WTC11 (cell line): Measurements from ENCODE around the gene TMEM218. TPM values are rescaled to one million over a fixed set of nuclear protein-coding genes. Genes with fewer than 3 reads are reported as not detected.

Source experiments
- ATAC-seq: fragments of 200-7000 bp; cut with Tn5 transposase; 2 replicates; pipeline ENCODE4 v1.10.0; 2021; ENCODE audit warnings: mild to moderate bottlenecking, moderate library complexity
- CTCF ChIA-PET: fragments of 300-600 bp; sonication (Branson Sonifier 250); formaldehyde crosslinking; loops from one replicate; lab custom pipeline; 2021; ENCODE audit warnings: antibody characterized with exemption; lab: Charles Lee
- POLR2A ChIA-PET: fragments of 350-600 bp; sonication (Branson Sonifier 250); formaldehyde crosslinking; loops from one replicate; lab custom pipeline; 2021; ENCODE audit warnings: antibody characterized with exemption; lab: Charles Lee
- DNase-seq: peaks from one replicate; pipeline ENCODE4 v3.0.0; 2021; ENCODE audit warnings: low spot score
- H3K27ac Mint-ChIP-seq: 2 replicates; pipeline ENCODE4 v1.8.0; 2021; ENCODE audit warnings: mixed read lengths
- H3K27me3 Mint-ChIP-seq: 2 replicates; pipeline ENCODE4 v1.8.0; 2021; ENCODE audit warnings: low read depth, mild to moderate bottlenecking, moderate library complexity, mixed read lengths
- H3K36me3 Mint-ChIP-seq: 2 replicates; pipeline ENCODE4 v1.8.0; 2021; ENCODE audit warnings: mixed read lengths
- H3K4me1 Mint-ChIP-seq: 2 replicates; pipeline ENCODE4 v1.8.0; 2022; ENCODE audit warnings: mixed read lengths
- H3K4me3 Mint-ChIP-seq: 2 replicates; pipeline ENCODE4 v1.8.0; 2021; ENCODE audit warnings: mild to moderate bottlenecking, moderate library complexity, mixed read lengths
- H3K9me3 Mint-ChIP-seq: 2 replicates; pipeline ENCODE4 v1.8.0; 2021; ENCODE audit warnings: mixed read lengths
- CREM ChIP-seq: sonication (generic); formaldehyde crosslinking; IDR thresholded peaks from 2 replicates; pipeline ENCODE4 v1.8.1; 2022; ENCODE audit warnings: mild to moderate bottlenecking, missing genetic modification reagents, moderate library complexity
- ETV6 ChIP-seq: sonication (generic); formaldehyde crosslinking; IDR thresholded peaks from 2 replicates; pipeline ENCODE4 v1.8.1; 2022; ENCODE audit warnings: mild to moderate bottlenecking, missing genetic modification reagents
- FOXP1 ChIP-seq: sonication (generic); formaldehyde crosslinking; IDR thresholded peaks from 2 replicates; pipeline ENCODE4 v1.8.0; 2022; ENCODE audit warnings: missing genetic modification reagents, mild to moderate bottlenecking, moderate library complexity, borderline replicate concordance
- MXD4 ChIP-seq: fragments of 250-450 bp; sonication (Bioruptor Pico); IDR thresholded peaks from 2 replicates; pipeline ENCODE4 v1.8.0; 2021; ENCODE audit warnings: mild to moderate bottlenecking, moderate library complexity, borderline replicate concordance
- NR1H2 ChIP-seq: sonication (generic); formaldehyde crosslinking; IDR thresholded peaks from 2 replicates; pipeline ENCODE4 v1.9.0; 2021; ENCODE audit warnings: mild to moderate bottlenecking, moderate library complexity, missing genetic modification reagents
- NR2C2 ChIP-seq: sonication (generic); formaldehyde crosslinking; IDR thresholded peaks from 2 replicates; pipeline ENCODE4 v1.8.0; 2022; ENCODE audit warnings: mild to moderate bottlenecking, missing genetic modification reagents
- RORB ChIP-seq: fragments of 250-450 bp; sonication (Bioruptor Pico); IDR thresholded peaks from 2 replicates; pipeline ENCODE4 v1.9.0; 2021; ENCODE audit warnings: mild to moderate bottlenecking
- SMAD4 ChIP-seq: sonication (generic); formaldehyde crosslinking; IDR thresholded peaks from 2 replicates; pipeline ENCODE4 v1.8.0; 2022; ENCODE audit warnings: mild to moderate bottlenecking, missing genetic modification reagents
- SOX15 ChIP-seq: fragments of 250-450 bp; sonication (Bioruptor Pico); IDR thresholded peaks from 2 replicates; pipeline ENCODE4 v1.9.0; 2021; ENCODE audit warnings: mild to moderate bottlenecking
- TEAD4 ChIP-seq: sonication (generic); formaldehyde crosslinking; IDR thresholded peaks from 2 replicates; pipeline ENCODE4 v1.8.0; 2022; ENCODE audit warnings: mild to moderate bottlenecking, missing genetic modification reagents
- ZNF671 ChIP-seq: fragments of 250-450 bp; sonication (Bioruptor Pico); IDR thresholded peaks from 2 replicates; pipeline ENCODE4 v1.8.0; 2021; ENCODE audit warnings: mild to moderate bottlenecking
- total RNA-seq: library from RNA; stranded (reverse); gene quantifications from 3 replicates; pipeline ENCODE4 v1.2.3, GENCODE V29; 2021
- TF ChIP-seq, protein P1 (sequence below): fragments of 200-600 bp; IDR thresholded peaks from 2 replicates; pipeline ENCODE4 v1.8.0; 2022; ENCODE audit warnings: antibody characterized with exemption
- TF ChIP-seq, protein P2 (sequence below): sonication (generic); formaldehyde crosslinking; conservative IDR thresholded peaks from 2 replicates; pipeline ENCODE4 v1.8.1; 2022; ENCODE audit warnings: mild to moderate bottlenecking, missing genetic modification reagents
- TF ChIP-seq, protein P3 (sequence below): sonication (generic); formaldehyde crosslinking; IDR thresholded peaks from 2 replicates; pipeline ENCODE4 v1.8.0; 2023; ENCODE audit warnings: missing genetic modification reagents, mild to moderate bottlenecking, borderline replicate concordance
- TF ChIP-seq, protein P4 (sequence below): sonication (generic); formaldehyde crosslinking; IDR thresholded peaks from 2 replicates; pipeline ENCODE4 v1.8.1; 2022; ENCODE audit warnings: low read depth, mild to moderate bottlenecking, moderate library complexity, missing genetic modification reagents, borderline replicate concordance
- TF ChIP-seq, protein P5 (sequence below): sonication (generic); formaldehyde crosslinking; IDR thresholded peaks from 2 replicates; pipeline ENCODE4 v1.8.1; 2023; ENCODE audit warnings: mild to moderate bottlenecking, missing genetic modification reagents, moderate library complexity
- TF ChIP-seq, protein P6 (sequence below): sonication (generic); formaldehyde crosslinking; IDR thresholded peaks from 2 replicates; pipeline ENCODE4 v1.8.0; 2022; ENCODE audit warnings: missing genetic modification reagents

The TMEM218 gene
- total RNA-seq, 1 experiment from 2014 or later, result 10.3 TPM

DNA sequence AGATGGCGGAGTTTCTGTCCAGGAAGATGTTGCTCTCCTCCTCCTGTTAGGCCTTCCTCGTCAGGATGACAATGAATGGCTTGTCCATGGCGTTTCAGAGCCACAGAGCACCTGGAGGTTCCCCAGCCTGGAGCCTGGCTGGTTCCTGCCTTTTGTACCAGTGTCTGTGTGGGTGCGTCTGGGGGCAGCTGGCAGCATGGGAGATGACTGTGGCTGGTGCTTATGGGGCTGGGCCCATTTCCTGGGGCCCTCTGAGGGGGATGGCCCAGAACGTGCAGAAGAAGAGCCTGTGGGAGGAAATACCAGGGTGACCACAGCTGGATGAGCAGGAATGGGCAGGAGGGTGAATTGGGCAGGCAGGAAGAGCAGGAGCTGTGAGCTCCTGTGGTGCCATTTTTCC lies 41.6 kb downstream of the TMEM218 start (continued):
- TF ChIP-seq, protein P1, sequence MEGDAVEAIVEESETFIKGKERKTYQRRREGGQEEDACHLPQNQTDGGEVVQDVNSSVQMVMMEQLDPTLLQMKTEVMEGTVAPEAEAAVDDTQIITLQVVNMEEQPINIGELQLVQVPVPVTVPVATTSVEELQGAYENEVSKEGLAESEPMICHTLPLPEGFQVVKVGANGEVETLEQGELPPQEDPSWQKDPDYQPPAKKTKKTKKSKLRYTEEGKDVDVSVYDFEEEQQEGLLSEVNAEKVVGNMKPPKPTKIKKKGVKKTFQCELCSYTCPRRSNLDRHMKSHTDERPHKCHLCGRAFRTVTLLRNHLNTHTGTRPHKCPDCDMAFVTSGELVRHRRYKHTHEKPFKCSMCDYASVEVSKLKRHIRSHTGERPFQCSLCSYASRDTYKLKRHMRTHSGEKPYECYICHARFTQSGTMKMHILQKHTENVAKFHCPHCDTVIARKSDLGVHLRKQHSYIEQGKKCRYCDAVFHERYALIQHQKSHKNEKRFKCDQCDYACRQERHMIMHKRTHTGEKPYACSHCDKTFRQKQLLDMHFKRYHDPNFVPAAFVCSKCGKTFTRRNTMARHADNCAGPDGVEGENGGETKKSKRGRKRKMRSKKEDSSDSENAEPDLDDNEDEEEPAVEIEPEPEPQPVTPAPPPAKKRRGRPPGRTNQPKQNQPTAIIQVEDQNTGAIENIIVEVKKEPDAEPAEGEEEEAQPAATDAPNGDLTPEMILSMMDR, result no peak
- TF ChIP-seq, protein P2, sequence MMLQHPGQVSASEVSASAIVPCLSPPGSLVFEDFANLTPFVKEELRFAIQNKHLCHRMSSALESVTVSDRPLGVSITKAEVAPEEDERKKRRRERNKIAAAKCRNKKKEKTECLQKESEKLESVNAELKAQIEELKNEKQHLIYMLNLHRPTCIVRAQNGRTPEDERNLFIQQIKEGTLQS (CRISPR knock-in tag), result no peak
- no peak for TF ChIP-seq CREM
- no peak for TF ChIP-seq SOX15 (CRISPR knock-in tag)
- TF ChIP-seq NR2C2 (CRISPR knock-in tag), result no peak
- TF ChIP-seq, protein P3, sequence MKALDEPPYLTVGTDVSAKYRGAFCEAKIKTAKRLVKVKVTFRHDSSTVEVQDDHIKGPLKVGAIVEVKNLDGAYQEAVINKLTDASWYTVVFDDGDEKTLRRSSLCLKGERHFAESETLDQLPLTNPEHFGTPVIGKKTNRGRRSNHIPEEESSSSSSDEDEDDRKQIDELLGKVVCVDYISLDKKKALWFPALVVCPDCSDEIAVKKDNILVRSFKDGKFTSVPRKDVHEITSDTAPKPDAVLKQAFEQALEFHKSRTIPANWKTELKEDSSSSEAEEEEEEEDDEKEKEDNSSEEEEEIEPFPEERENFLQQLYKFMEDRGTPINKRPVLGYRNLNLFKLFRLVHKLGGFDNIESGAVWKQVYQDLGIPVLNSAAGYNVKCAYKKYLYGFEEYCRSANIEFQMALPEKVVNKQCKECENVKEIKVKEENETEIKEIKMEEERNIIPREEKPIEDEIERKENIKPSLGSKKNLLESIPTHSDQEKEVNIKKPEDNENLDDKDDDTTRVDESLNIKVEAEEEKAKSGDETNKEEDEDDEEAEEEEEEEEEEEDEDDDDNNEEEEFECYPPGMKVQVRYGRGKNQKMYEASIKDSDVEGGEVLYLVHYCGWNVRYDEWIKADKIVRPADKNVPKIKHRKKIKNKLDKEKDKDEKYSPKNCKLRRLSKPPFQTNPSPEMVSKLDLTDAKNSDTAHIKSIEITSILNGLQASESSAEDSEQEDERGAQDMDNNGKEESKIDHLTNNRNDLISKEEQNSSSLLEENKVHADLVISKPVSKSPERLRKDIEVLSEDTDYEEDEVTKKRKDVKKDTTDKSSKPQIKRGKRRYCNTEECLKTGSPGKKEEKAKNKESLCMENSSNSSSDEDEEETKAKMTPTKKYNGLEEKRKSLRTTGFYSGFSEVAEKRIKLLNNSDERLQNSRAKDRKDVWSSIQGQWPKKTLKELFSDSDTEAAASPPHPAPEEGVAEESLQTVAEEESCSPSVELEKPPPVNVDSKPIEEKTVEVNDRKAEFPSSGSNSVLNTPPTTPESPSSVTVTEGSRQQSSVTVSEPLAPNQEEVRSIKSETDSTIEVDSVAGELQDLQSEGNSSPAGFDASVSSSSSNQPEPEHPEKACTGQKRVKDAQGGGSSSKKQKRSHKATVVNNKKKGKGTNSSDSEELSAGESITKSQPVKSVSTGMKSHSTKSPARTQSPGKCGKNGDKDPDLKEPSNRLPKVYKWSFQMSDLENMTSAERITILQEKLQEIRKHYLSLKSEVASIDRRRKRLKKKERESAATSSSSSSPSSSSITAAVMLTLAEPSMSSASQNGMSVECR, result no peak

DNA sequence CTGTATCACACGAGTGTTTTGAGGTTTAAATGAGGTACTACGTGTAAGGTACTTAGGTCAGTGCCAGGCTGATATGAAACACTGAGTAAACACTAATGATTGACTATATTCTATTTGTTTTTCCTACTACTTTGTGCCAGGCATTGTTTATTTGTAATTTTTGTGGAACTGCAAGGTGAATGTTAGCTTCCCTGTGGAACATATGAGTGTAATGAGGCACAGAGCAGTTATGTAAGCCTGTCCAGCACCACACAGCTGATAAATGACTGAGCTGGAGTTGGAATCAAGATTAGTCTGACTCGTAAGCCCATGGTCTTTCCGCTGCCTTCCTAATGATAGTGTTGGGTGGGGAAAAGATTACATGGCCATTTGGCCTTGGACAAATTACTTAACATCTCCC lies 42.4 kb downstream of the TMEM218 start:
- no peak overlapping the region for H3K27ac Mint-ChIP-seq
- ChIA-PET CTCF (interaction anchor here (1.3 kb wide), 1 partner anchor 8 kb away, joined by 3 read pairs; no protein-coding TSS in a partner anchor), POLR2A (no interaction called here)
- H3K36me3 Mint-ChIP-seq, result no peaks in the 10 kb centered on the region
- DNase-seq (no peak), ATAC-seq (no peak)
- no peak overlapping the region for H3K4me3 Mint-ChIP-seq
- H3K4me1 Mint-ChIP-seq, result peaks cover 20% of the 10 kb centered on the region
- H3K27me3 Mint-ChIP-seq, result peaks cover 24% of the 10 kb centered on the region
- no peaks in the 10 kb centered on the region for H3K9me3 Mint-ChIP-seq
- TF ChIP-seq NR1H2 (CRISPR knock-in tag), result no peak
- TF ChIP-seq SMAD4, result no peak
- TF ChIP-seq FOXP1 (CRISPR knock-in tag), result no peak
- TF ChIP-seq, protein P4, sequence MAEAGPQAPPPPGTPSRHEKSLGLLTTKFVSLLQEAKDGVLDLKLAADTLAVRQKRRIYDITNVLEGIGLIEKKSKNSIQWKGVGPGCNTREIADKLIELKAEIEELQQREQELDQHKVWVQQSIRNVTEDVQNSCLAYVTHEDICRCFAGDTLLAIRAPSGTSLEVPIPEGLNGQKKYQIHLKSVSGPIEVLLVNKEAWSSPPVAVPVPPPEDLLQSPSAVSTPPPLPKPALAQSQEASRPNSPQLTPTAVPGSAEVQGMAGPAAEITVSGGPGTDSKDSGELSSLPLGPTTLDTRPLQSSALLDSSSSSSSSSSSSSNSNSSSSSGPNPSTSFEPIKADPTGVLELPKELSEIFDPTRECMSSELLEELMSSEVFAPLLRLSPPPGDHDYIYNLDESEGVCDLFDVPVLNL (CRISPR knock-in tag), result no peak
- TF ChIP-seq, protein P2 (CRISPR knock-in tag), result no peak
- no peak for TF ChIP-seq TEAD4 (CRISPR knock-in tag)
- TF ChIP-seq, all 79 proteins: peak for 0

DNA sequence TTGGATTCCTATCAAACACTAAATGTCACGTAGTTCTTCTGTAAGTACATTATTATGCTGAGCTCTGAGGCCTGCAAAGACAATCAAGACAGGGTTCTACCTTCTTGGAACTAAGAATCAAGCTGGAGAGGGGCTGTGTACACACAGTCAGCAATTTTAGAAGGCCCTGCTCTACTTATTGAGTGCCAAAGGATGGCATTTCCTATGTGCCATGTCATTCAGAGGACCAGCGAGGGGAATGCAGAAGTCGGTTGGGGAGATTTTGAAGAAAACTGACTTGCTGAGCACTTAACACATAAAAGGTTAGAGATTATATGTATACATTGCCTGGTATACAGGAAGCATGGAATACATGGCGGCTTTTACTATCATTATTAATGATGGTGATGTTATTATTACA lies 43.1 kb downstream of the TMEM218 start:
- H3K9me3 Mint-ChIP-seq, result no peaks in the 10 kb centered on the region

More for the DNA sequence above, 43.1 kb downstream of the TMEM218 start:
- no peak overlapping the region for H3K4me3 Mint-ChIP-seq
- no peak overlapping the region for H3K27ac Mint-ChIP-seq
- no peak for DNase-seq
- H3K27me3 Mint-ChIP-seq, result peaks cover 30% of the 10 kb centered on the region
- ChIA-PET CTCF (no interaction called here), POLR2A (no interaction called here)
- no peaks in the 10 kb centered on the region for H3K36me3 Mint-ChIP-seq
- H3K4me1 Mint-ChIP-seq, result peaks cover 22% of the 10 kb centered on the region
- ATAC-seq, result no peak
- TF ChIP-seq RORB (CRISPR knock-in tag) (no peak), ETV6 (no peak), NR1H2 (CRISPR knock-in tag) (no peak), ZNF671 (CRISPR knock-in tag) (no peak), MXD4 (CRISPR knock-in tag) (no peak)
- TF ChIP-seq, protein P1, result no peak
- TF ChIP-seq, protein P5, sequence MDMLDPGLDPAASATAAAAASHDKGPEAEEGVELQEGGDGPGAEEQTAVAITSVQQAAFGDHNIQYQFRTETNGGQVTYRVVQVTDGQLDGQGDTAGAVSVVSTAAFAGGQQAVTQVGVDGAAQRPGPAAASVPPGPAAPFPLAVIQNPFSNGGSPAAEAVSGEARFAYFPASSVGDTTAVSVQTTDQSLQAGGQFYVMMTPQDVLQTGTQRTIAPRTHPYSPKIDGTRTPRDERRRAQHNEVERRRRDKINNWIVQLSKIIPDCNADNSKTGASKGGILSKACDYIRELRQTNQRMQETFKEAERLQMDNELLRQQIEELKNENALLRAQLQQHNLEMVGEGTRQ (CRISPR knock-in tag), result no peak
- TF ChIP-seq, protein P6, sequence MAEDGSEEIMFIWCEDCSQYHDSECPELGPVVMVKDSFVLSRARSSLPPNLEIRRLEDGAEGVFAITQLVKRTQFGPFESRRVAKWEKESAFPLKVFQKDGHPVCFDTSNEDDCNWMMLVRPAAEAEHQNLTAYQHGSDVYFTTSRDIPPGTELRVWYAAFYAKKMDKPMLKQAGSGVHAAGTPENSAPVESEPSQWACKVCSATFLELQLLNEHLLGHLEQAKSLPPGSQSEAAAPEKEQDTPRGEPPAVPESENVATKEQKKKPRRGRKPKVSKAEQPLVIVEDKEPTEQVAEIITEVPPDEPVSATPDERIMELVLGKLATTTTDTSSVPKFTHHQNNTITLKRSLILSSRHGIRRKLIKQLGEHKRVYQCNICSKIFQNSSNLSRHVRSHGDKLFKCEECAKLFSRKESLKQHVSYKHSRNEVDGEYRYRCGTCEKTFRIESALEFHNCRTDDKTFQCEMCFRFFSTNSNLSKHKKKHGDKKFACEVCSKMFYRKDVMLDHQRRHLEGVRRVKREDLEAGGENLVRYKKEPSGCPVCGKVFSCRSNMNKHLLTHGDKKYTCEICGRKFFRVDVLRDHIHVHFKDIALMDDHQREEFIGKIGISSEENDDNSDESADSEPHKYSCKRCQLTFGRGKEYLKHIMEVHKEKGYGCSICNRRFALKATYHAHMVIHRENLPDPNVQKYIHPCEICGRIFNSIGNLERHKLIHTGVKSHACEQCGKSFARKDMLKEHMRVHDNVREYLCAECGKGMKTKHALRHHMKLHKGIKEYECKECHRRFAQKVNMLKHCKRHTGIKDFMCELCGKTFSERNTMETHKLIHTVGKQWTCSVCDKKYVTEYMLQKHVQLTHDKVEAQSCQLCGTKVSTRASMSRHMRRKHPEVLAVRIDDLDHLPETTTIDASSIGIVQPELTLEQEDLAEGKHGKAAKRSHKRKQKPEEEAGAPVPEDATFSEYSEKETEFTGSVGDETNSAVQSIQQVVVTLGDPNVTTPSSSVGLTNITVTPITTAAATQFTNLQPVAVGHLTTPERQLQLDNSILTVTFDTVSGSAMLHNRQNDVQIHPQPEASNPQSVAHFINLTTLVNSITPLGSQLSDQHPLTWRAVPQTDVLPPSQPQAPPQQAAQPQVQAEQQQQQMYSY, result no peak
